Prostate gland (tissue), 2 donors: ENCODE measurements around the gene TM4SF18. TPM values are rescaled to one million over a fixed set of nuclear protein-coding genes. Genes with fewer than 3 reads are reported as not detected.

Experiments
- DNase-seq: peaks from one replicate; pipeline ENCODE4 v3.0.0-alpha.2; 2019; ENCODE audit warnings: low spot score
- H3K27ac ChIP-seq, 2 donors: fragments of 200-600 bp; sonication (generic); 2 replicates each; pipeline ENCODE4 v1.5.1; 2017 to 2019
- H3K27me3 ChIP-seq: fragments of 200-600 bp; sonication (generic); replicated peaks from 2 replicates; pipeline ENCODE4 v1.5.1; 2019; ENCODE audit not compliant: insufficient read depth
- H3K36me3 ChIP-seq, 2 donors: fragments of 200-600 bp; sonication (generic); 1 replicate in 1 of 2; 2 replicates in 1 of 2; pipeline versions ENCODE4 v1.5.1 to v1.8.1; 2017 to 2019
- H3K4me1 ChIP-seq: fragments of 200-600 bp; sonication (generic); replicated peaks from 2 replicates; pipeline ENCODE4 v1.5.1; 2019
- H3K4me3 ChIP-seq, 2 donors: fragments of 200-600 bp; sonication (generic); 2 replicates each; pipeline ENCODE4 v1.5.1; 2017 to 2019
- H3K9me3 ChIP-seq: fragments of 200-600 bp; sonication (generic); 2 replicates; pipeline ENCODE4 v1.5.1; 2017
- CTCF ChIP-seq, 4 experiments: fragments of 200-600 bp in 2 of 4; fragments of 450-650 bp in 2 of 4; sonication (generic) in 2 of 4; IDR thresholded peaks; 1 replicate in 3 of 4; 2 replicates in 1 of 4; pipeline ENCODE4 v1.5.1; 2016 to 2019; ENCODE audit warnings: antibody characterized with exemption in 4 of 4, mild to moderate bottlenecking in 2 of 4, moderate library complexity in 2 of 4
- POLR2A ChIP-seq: fragments of 450-650 bp; IDR thresholded peaks from one replicate; pipeline ENCODE4 v1.6.1; 2016; ENCODE audit warnings: antibody characterized with exemption, mild to moderate bottlenecking
- POLR2AphosphoS5 ChIP-seq: sonication (generic); formaldehyde crosslinking; IDR thresholded peaks from one replicate; pipeline ENCODE4 v1.6.1; 2017; ENCODE audit warnings: antibody characterized with exemption
- WGBS: methylation state at CpG from one replicate; pipeline ENCODE4 v1.1.5; 2018; 5-methylcytosine and 5-hydroxymethylcytosine counted together
- intact Hi-C: fragments of 100-400 bp; cut with DNase I; formaldehyde crosslinking; loops from one replicate; pipeline ENCODE4 v1.14.2; 2022
- total RNA-seq, 2 donors: library from RNA; depleted of rRNA; stranded (reverse); fragments of >200 nt; gene quantifications; one replicate each; pipeline ENCODE4 v1.1.0, GENCODE V29; 2016

TM4SF18 gene
- total RNA-seq, 2 donors from 2014 or later = 4.3 to 4.9 TPM

- Histone ChIP-seq H3K27me3 (no peaks in the 10 kb centered on the region), H3K36me3 (no peaks in the 10 kb centered on the region), H3K9me3 (no peaks in the 10 kb centered on the region), H3K27ac (peak overlapping the region; percentile 28 to 45), H3K4me1 (peaks cover 5% of the 10 kb centered on the region), H3K4me3 (no peak overlapping the region)
- TF ChIP-seq POLR2A = no peak
- peak; percentile 83 for TF ChIP-seq POLR2AphosphoS5
- no peak for TF ChIP-seq CTCF (IDR thresholded peaks at IDR 0.05)
- intact Hi-C loops = no loop called here
- DNase-seq = peak; percentile 61
- 21% methylated on average over 5 of the region's 5 CpGs for WGBS
Observed at GRCh38 chr3:149299938-149300801, 33.3 kb downstream of the TM4SF18 start.

GRCh38 chr3:149296972-149297371 lies 36.5 kb downstream of the TM4SF18 start:
- Histone ChIP-seq H3K9me3 (no peaks in the 10 kb centered on the region), H3K27me3 (no peaks in the 10 kb centered on the region), H3K4me1 (peaks cover 5% of the 10 kb centered on the region), H3K27ac (no peak overlapping the region), H3K4me3 (no peak overlapping the region), H3K36me3 (no peaks in the 10 kb centered on the region)
- DNase-seq = no peak
- intact Hi-C loops = no loop called here
- TF ChIP-seq CTCF (IDR thresholded peaks at IDR 0.05) (no peak), POLR2AphosphoS5 (no peak), POLR2A (no peak)
- WGBS = 77% methylated on average over 2 of the region's 2 CpGs

- Histone ChIP-seq H3K27ac (no peak overlapping the region), H3K4me1 (no peaks in the 10 kb centered on the region), H3K36me3 (no peaks in the 10 kb centered on the region), H3K27me3 (no peaks in the 10 kb centered on the region), H3K9me3 (no peaks in the 10 kb centered on the region), H3K4me3 (no peak overlapping the region)
- intact Hi-C loops = no loop called here
- 86% methylated on average over 6 of the region's 6 CpGs for WGBS
- no peak for DNase-seq
- TF ChIP-seq POLR2A (no peak), POLR2AphosphoS5 (no peak), CTCF (IDR thresholded peaks at IDR 0.05) (no peak)
Observed at GRCh38 chr3:149292666-149293065, 40.8 kb downstream of the TM4SF18 start.

- H3K4me1 ChIP-seq = no peaks in the 10 kb centered on the region
- DNase-seq = no peak
- 79% methylated on average over 2 of the region's 2 CpGs for WGBS
- peak in 1 of 4 experiments; percentile 9 for TF ChIP-seq CTCF (IDR thresholded peaks at IDR 0.05)
- TF ChIP-seq POLR2A = no peak
- H3K27ac ChIP-seq = no peak overlapping the region
- intact Hi-C loops = no loop called here
- no peaks in the 10 kb centered on the region for H3K9me3 ChIP-seq
- no peak overlapping the region for H3K4me3 ChIP-seq
- no peaks in the 10 kb centered on the region for H3K27me3 ChIP-seq
- no peaks in the 10 kb centered on the region for H3K36me3 ChIP-seq
Observed at GRCh38 chr3:149291178-149291577, 42.3 kb downstream of the TM4SF18 start.

- intact Hi-C loops = no loop called here
- H3K36me3 ChIP-seq = no peaks in the 10 kb centered on the region
- no peaks in the 10 kb centered on the region for H3K9me3 ChIP-seq
- TF ChIP-seq POLR2A (no peak), CTCF (IDR thresholded peaks at IDR 0.05) (no peak), POLR2AphosphoS5 (no peak)
- no peaks in the 10 kb centered on the region for H3K4me1 ChIP-seq
- WGBS = 89% methylated on average over 5 of the region's 5 CpGs
- no peak overlapping the region for H3K27ac ChIP-seq
- H3K4me3 ChIP-seq = no peak overlapping the region
- no peak for DNase-seq
- no peaks in the 10 kb centered on the region for H3K27me3 ChIP-seq
Observed at GRCh38 chr3:149288655-149289054, 44.8 kb downstream of the TM4SF18 start.
